ENCODE data around the gene TIPARP. TPM values are rescaled to one million over a fixed set of nuclear protein-coding genes. Genes with fewer than 3 reads are reported as not detected.

The TIPARP gene
- total and polyA plus RNA-seq, 2 donors: 14.3 to 30.3 TPM

DNA sequence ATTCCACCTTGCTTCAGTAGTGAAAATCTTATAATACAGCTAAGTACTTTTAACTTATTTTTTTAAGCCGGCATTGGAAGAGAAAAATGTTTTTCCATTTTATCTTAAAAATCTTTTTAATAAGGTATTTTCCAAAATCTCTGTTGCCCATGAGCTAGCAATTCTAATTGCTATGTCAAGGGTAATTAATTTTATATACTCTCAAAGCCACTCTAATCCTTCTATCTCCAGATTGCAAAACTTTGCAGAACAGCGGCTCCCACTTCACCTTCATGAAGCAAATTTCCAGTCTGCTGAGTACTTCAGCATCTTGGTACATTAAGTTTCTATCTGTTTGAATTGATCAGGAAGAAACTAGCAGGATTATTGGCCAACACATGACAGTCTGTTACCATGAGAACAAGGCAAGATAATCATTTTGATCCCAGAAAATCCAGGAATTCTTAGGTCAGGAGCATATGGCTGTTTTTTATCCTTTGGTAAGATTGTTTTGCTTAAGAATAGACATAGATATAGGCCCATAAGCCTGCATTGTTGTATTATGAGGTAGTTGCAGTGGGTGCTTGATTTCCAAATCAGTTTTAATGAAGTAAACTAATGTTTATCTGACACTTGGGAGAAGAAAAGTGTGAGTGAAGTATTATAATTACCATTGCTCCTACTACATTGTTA is 6.0 kb downstream of the TIPARP start:
- H3K27ac ChIP-seq (ENCODE audit: low read depth in 1 of 2, low read length in 1 of 2): no peak overlapping the region
- no peak overlapping the region for H3K4me3 ChIP-seq (ENCODE audit: low read length in 2 of 2)
- 98% methylated on average over 2 of the region's 2 CpGs for WGBS
- no peaks in the 10 kb centered on the region for H3K27me3 ChIP-seq (ENCODE audit: control insufficient read depth in 2 of 2, insufficient read depth in 1 of 2, low read length in 1 of 2)
- no peaks in the 10 kb centered on the region for H3K9me3 ChIP-seq (ENCODE audit: control insufficient read depth in 2 of 2, insufficient read depth in 1 of 2, low read length in 1 of 2)
- no peak for DNase-seq (ENCODE audit: low read depth in 6 of 9, low spot score in 9 of 9)
- H3K36me3 ChIP-seq (ENCODE audit: control insufficient read depth in 2 of 2, insufficient read depth in 2 of 2, low read length in 1 of 2): peaks cover 9 to 25% of the 10 kb centered on the region in 2 donors
- peaks cover 7 to 17% of the 10 kb centered on the region in 2 donors for H3K4me1 ChIP-seq (ENCODE audit: control insufficient read depth in 2 of 2, insufficient read depth in 2 of 2, low read length in 2 of 2)

DNA sequence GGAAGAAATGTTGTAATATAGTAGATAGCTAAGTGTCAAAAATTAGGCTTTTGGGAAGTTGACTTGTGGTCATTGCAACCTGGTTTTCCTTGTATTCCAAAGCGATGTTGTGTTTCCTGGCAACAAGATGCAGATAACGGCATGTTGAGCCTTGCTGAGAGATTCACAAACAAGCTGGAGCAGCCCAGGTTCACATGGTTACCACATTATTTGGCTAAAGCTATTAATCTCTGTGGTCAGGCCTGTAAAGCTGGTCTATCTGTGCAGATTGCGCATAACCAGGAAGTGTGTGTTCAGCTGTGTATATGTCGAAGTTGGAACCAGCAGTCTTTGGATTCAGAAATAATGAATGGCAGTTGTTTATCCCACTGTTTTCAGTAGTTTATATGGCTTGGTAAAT is 6.6 kb downstream of the TIPARP start:
- H3K27me3 ChIP-seq (ENCODE audit: control insufficient read depth in 2 of 2, insufficient read depth in 1 of 2, low read length in 1 of 2): no peaks in the 10 kb centered on the region
- H3K4me1 ChIP-seq (ENCODE audit: control insufficient read depth in 2 of 2, insufficient read depth in 2 of 2, low read length in 2 of 2): peaks cover 6 to 16% of the 10 kb centered on the region in 2 donors
- no peak for DNase-seq (ENCODE audit: low read depth in 6 of 9, low spot score in 9 of 9)
- H3K36me3 ChIP-seq (ENCODE audit: control insufficient read depth in 2 of 2, insufficient read depth in 2 of 2, low read length in 1 of 2): peaks cover 9 to 25% of the 10 kb centered on the region in 2 donors
- no peak overlapping the region for H3K27ac ChIP-seq (ENCODE audit: low read depth in 1 of 2, low read length in 1 of 2)
- no peaks in the 10 kb centered on the region for H3K9me3 ChIP-seq (ENCODE audit: control insufficient read depth in 2 of 2, insufficient read depth in 1 of 2, low read length in 1 of 2)
- WGBS: 91% methylated on average over 4 of the region's 4 CpGs
- H3K4me3 ChIP-seq (ENCODE audit: low read length in 2 of 2): no peak overlapping the region

DNA sequence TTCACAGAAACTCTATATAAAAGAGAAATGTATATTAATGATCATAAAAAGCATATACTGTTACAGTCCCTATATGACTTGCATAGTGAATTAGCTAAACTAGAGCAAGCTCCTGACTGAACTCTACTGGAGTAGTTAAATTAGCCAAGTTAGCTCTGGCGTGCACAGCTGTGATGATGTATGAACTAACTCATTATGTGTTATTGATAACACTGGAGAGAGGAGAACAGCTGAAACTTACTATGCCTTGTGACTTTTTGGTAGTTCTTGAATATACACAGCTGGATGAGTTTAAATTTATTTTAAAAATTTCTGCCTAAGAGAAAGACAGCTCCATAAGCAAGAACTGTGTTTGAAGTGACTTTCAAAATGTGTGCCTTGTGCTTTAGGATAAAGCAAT is 8.1 kb downstream of the TIPARP start:
- peaks cover 3 to 4% of the 10 kb centered on the region in 2 donors for H3K4me1 ChIP-seq (ENCODE audit: control insufficient read depth in 2 of 2, insufficient read depth in 2 of 2, low read length in 2 of 2)
- 97% methylated on average over 1 of the region's 1 CpG for WGBS
- H3K4me3 ChIP-seq (ENCODE audit: low read length in 2 of 2): no peak overlapping the region
- no peak for DNase-seq (ENCODE audit: low read depth in 6 of 9, low spot score in 9 of 9)
- no peaks in the 10 kb centered on the region for H3K9me3 ChIP-seq (ENCODE audit: control insufficient read depth in 2 of 2, insufficient read depth in 1 of 2, low read length in 1 of 2)
- H3K36me3 ChIP-seq (ENCODE audit: control insufficient read depth in 2 of 2, insufficient read depth in 2 of 2, low read length in 1 of 2): peaks cover 9 to 25% of the 10 kb centered on the region in 2 donors
- H3K27ac ChIP-seq (ENCODE audit: low read depth in 1 of 2, low read length in 1 of 2): no peak overlapping the region
- H3K27me3 ChIP-seq (ENCODE audit: control insufficient read depth in 2 of 2, insufficient read depth in 1 of 2, low read length in 1 of 2): no peaks in the 10 kb centered on the region

DNA sequence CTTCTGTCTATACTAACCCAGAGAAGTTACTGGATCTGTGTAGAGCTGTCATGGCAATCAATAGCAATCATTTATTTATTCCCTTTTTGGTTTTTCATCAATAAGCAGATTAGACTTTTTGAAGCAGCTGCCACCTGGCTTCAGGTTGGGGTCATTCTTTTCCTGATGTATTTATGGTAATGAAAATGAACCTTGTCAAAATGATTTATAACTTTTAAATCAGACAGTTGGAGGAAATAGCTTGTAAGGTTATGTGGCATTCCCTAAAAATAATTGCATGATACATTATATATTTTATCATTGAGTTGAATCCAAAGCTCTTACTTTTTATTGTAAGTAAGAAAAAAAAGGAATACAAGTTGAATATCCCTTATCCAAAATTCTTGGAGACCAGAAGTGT is 8.6 kb downstream of the TIPARP start:
- Histone ChIP-seq H3K36me3 (ENCODE audit: control insufficient read depth in 2 of 2, insufficient read depth in 2 of 2, low read length in 1 of 2) (peaks cover 7 to 21% of the 10 kb centered on the region in 2 donors), H3K27ac (ENCODE audit: low read depth in 1 of 2, low read length in 1 of 2) (no peak overlapping the region), H3K27me3 (ENCODE audit: control insufficient read depth in 2 of 2, insufficient read depth in 1 of 2, low read length in 1 of 2) (no peaks in the 10 kb centered on the region), H3K9me3 (ENCODE audit: control insufficient read depth in 2 of 2, insufficient read depth in 1 of 2, low read length in 1 of 2) (no peaks in the 10 kb centered on the region), H3K4me1 (ENCODE audit: control insufficient read depth in 2 of 2, insufficient read depth in 2 of 2, low read length in 2 of 2) (peaks cover 0 to 3% of the 10 kb centered on the region in 2 donors), H3K4me3 (ENCODE audit: low read length in 2 of 2) (no peak overlapping the region)
- DNase-seq (ENCODE audit: low read depth in 6 of 9, low spot score in 9 of 9): no peak

DNA sequence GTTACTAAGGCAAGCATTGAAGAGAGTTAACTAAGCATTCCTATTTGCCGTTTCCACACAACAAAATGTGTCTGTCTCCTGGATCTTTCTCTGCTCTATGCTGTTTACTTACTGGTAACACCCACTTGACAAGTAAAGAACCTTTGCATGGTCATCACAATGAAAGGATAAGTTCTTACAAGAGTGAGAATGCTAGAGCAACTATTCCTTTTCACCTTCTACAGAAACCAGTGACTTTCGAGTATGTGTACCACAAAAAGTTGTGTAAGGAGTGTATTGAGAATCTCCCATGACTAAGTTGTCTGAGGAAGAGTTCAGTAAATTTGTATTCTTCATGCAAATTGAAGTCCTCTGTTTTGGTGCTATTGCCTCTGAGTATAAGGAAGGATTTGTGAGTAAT is 10.8 kb downstream of the TIPARP start:
- H3K27me3 ChIP-seq (ENCODE audit: control insufficient read depth in 2 of 2, insufficient read depth in 1 of 2, low read length in 1 of 2): no peaks in the 10 kb centered on the region
- H3K4me3 ChIP-seq (ENCODE audit: low read length in 2 of 2): no peak overlapping the region
- H3K27ac ChIP-seq (ENCODE audit: low read depth in 1 of 2, low read length in 1 of 2): no peak overlapping the region
- peaks cover 0 to 7% of the 10 kb centered on the region in 2 donors for H3K36me3 ChIP-seq (ENCODE audit: control insufficient read depth in 2 of 2, insufficient read depth in 2 of 2, low read length in 1 of 2)
- WGBS: 94% methylated on average over 2 of the region's 2 CpGs
- peaks cover 0 to 3% of the 10 kb centered on the region in 2 donors for H3K4me1 ChIP-seq (ENCODE audit: control insufficient read depth in 2 of 2, insufficient read depth in 2 of 2, low read length in 2 of 2)
- no peaks in the 10 kb centered on the region for H3K9me3 ChIP-seq (ENCODE audit: control insufficient read depth in 2 of 2, insufficient read depth in 1 of 2, low read length in 1 of 2)
- DNase-seq (ENCODE audit: low read depth in 6 of 9, low spot score in 9 of 9): no peak

DNA sequence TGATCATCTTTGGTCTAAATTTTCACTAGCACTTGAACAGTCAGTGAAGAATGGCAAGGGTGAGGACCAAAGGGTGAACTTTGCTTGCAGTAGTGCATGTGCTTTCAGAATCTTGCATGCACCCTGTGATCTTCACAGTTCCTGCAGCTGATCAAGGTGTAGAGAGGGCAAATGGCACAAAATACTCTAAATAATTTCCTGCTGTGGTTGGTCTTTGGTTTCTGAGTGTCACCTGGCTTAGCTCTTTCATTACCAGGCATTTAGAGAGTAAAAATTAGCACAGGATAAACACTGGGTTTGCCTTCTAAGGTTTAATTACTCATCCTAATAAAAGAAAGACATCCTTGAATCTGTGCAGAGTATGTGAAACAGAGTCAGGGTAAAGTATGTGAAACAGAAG is 11.4 kb downstream of the TIPARP start:
- no peak overlapping the region for H3K4me3 ChIP-seq (ENCODE audit: low read length in 2 of 2)
- peaks cover 0 to 3% of the 10 kb centered on the region in 2 donors for H3K4me1 ChIP-seq (ENCODE audit: control insufficient read depth in 2 of 2, insufficient read depth in 2 of 2, low read length in 2 of 2)
- no peaks in the 10 kb centered on the region for H3K27me3 ChIP-seq (ENCODE audit: control insufficient read depth in 2 of 2, insufficient read depth in 1 of 2, low read length in 1 of 2)
- peak in 1 of 9 donors; percentile 24 for DNase-seq (ENCODE audit: low read depth in 6 of 9, low spot score in 9 of 9)
- H3K9me3 ChIP-seq (ENCODE audit: control insufficient read depth in 2 of 2, insufficient read depth in 1 of 2, low read length in 1 of 2): no peaks in the 10 kb centered on the region
- H3K36me3 ChIP-seq (ENCODE audit: control insufficient read depth in 2 of 2, insufficient read depth in 2 of 2, low read length in 1 of 2): peaks cover 0 to 7% of the 10 kb centered on the region in 2 donors
- H3K27ac ChIP-seq (ENCODE audit: low read depth in 1 of 2, low read length in 1 of 2): no peak overlapping the region

DNA sequence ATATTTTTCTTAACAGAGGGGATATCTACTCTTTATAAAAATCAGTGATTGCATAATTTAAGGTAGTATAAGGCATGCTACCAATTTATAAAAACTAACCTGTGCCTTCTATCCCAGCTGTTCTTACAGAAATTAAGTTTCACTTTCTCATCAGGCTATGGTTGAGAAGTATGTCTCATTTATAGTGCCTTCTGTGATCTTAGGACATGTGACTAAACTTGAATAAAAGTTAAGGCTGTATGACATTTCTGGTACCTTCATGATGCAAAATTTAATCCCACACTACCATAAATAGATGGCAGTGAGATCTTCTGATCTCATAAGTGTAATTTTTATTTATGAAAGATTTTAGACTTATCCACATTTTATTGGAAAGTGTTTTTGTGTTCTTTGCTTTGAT is 12.6 kb downstream of the TIPARP start:
- Histone ChIP-seq H3K27ac (ENCODE audit: low read depth in 1 of 2, low read length in 1 of 2) (no peak overlapping the region), H3K36me3 (ENCODE audit: control insufficient read depth in 2 of 2, insufficient read depth in 2 of 2, low read length in 1 of 2) (peaks cover 0 to 4% of the 10 kb centered on the region in 2 donors), H3K4me3 (ENCODE audit: low read length in 2 of 2) (no peak overlapping the region), H3K9me3 (ENCODE audit: control insufficient read depth in 2 of 2, insufficient read depth in 1 of 2, low read length in 1 of 2) (no peaks in the 10 kb centered on the region), H3K27me3 (ENCODE audit: control insufficient read depth in 2 of 2, insufficient read depth in 1 of 2, low read length in 1 of 2) (no peaks in the 10 kb centered on the region), H3K4me1 (ENCODE audit: control insufficient read depth in 2 of 2, insufficient read depth in 2 of 2, low read length in 2 of 2) (peaks cover 0 to 3% of the 10 kb centered on the region in 2 donors)
- peak in 4 of 9 donors; percentile 10 to 57 (median 23) for DNase-seq (ENCODE audit: low read depth in 6 of 9, low spot score in 9 of 9)

DNA sequence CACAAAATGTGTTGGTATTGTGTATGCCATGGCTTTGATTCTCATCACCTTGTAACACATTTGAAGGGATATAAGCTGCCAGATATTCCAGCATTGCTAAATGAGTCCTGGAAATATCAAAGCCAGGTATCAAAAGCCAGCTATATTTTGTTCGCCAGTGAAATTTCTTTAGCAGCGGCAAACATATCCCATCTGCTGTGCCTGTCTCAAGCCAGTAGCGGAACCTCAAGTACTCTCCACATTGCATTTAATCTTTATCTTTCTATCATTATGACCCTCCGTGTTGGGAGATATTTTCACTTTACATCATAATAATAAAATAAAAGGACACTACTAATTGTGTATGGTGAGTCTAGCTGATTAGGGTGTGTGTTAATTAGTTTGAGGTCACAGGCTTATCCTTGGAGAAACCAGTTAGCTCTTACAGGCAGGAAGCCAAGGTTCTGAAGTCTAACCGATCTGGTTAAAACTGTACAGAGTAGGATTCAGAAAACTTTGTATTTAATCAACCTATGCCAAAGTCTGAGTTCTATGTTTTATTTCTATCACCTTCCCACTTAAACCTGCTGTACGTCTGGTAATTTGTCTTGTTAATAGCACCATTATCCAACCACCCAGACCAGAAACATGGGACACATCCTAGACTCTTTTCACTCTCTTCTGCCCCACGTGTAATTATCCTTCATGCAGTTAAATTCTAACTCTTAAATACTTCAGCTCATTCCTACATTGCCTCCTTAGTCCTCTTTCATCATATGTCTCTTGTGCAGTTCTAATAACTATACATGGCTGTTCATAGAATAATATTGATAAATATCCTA is 14.5 kb downstream of the TIPARP start:
- H3K4me3 ChIP-seq (ENCODE audit: low read length in 2 of 2): no peak overlapping the region
- WGBS: 97% methylated on average over 7 of the region's 7 CpGs
- H3K27ac ChIP-seq (ENCODE audit: low read depth in 1 of 2, low read length in 1 of 2): no peak overlapping the region
- H3K27me3 ChIP-seq (ENCODE audit: control insufficient read depth in 2 of 2, insufficient read depth in 1 of 2, low read length in 1 of 2): no peaks in the 10 kb centered on the region
- peaks cover 0 to 3% of the 10 kb centered on the region in 2 donors for H3K4me1 ChIP-seq (ENCODE audit: control insufficient read depth in 2 of 2, insufficient read depth in 2 of 2, low read length in 2 of 2)
- DNase-seq (ENCODE audit: low read depth in 6 of 9, low spot score in 9 of 9): no peak
- H3K36me3 ChIP-seq (ENCODE audit: control insufficient read depth in 2 of 2, insufficient read depth in 2 of 2, low read length in 1 of 2): peaks cover 0 to under 1% of the 10 kb centered on the region in 2 donors
- no peaks in the 10 kb centered on the region for H3K9me3 ChIP-seq (ENCODE audit: control insufficient read depth in 2 of 2, insufficient read depth in 1 of 2, low read length in 1 of 2)

DNA sequence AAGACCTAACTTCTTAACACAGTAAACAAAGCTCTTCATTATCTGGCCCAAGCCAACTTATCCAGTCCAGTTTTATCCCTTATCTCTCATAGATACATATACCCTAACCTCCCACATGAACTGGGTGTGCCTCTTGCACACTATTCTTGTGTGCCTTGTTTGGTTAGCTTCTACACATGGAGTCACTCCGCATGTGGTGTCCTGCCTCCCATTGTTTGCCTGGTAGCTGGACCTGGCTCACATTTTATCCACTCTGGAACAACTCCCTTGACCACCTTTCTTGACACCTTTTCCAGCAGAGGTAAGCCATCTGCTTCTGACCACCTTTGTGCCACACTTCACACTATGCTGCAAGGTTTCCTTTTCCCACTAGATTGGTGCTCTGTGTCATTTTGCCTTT is 15.2 kb downstream of the TIPARP start:
- Histone ChIP-seq H3K4me1 (ENCODE audit: control insufficient read depth in 2 of 2, insufficient read depth in 2 of 2, low read length in 2 of 2) (peaks cover 0 to 3% of the 10 kb centered on the region in 2 donors), H3K9me3 (ENCODE audit: control insufficient read depth in 2 of 2, insufficient read depth in 1 of 2, low read length in 1 of 2) (no peaks in the 10 kb centered on the region), H3K27me3 (ENCODE audit: control insufficient read depth in 2 of 2, insufficient read depth in 1 of 2, low read length in 1 of 2) (no peaks in the 10 kb centered on the region), H3K4me3 (ENCODE audit: low read length in 2 of 2) (no peak overlapping the region), H3K27ac (ENCODE audit: low read depth in 1 of 2, low read length in 1 of 2) (no peak overlapping the region), H3K36me3 (ENCODE audit: control insufficient read depth in 2 of 2, insufficient read depth in 2 of 2, low read length in 1 of 2) (peaks cover 0 to 6% of the 10 kb centered on the region in 2 donors)
- no peak for DNase-seq (ENCODE audit: low read depth in 6 of 9, low spot score in 9 of 9)
- 45% methylated on average over 1 of the region's 1 CpG for WGBS

Measured in thymus (tissue), 11 donors.